Activated T-helper 9 cell treated with anti-CD3 and anti-CD28 coated beads, Interleukin-2, amount 50 U/mL, for 16 hours (primary cell): ENCODE measurements around the gene C14orf93.
A peak's percentile ranks its signal among the peaks of the same experiment; 100 is the strongest.
"Not testable (repeated sequence)": the region's sequence is repeated elsewhere in the genome, so short reads cannot be mapped to it uniquely, and the experiment has no call there.

Experiments used
- DNase-seq: peaks from one replicate; pipeline ENCODE4 v3.0.0-alpha.2; 2020; ENCODE audit warnings: low read depth

C14orf93 gene

GRCh38 chr14:23020143-23021128 lies 10.5 kb upstream of the C14orf93 start:
- DNase-seq = no peak

- no peak for DNase-seq
These were observed 8.2 kb upstream of the C14orf93 start for GRCh38 chr14:23018107-23018506.

- DNase-seq = no peak
These were observed 7.1 kb upstream of the C14orf93 start for GRCh38 chr14:23017091-23017490.

- no peak for DNase-seq
These were observed 5.7 kb upstream of the C14orf93 start for GRCh38 chr14:23015618-23016017.

GRCh38 chr14:23013749-23014054 lies 3.8 kb upstream of the C14orf93 start:
- DNase-seq = not testable (repeated sequence)

GRCh38 chr14:23013054-23013748 lies 3.3 kb upstream of the C14orf93 start:
- no peak for DNase-seq

- DNase-seq = no peak
These were observed 432 bp downstream of the C14orf93 start for GRCh38 chr14:23009483-23009938.

- no peak for DNase-seq
These were observed 1.1 kb downstream of the C14orf93 start for GRCh38 chr14:23008831-23009230.

- DNase-seq = peak; percentile 96
These were observed 3.2 kb downstream of the C14orf93 start for GRCh38 chr14:23006544-23007419.

GRCh38 chr14:23006188-23006534 lies 3.8 kb downstream of the C14orf93 start:
- no peak for DNase-seq

GRCh38 chr14:23005451-23006187 lies 4.3 kb downstream of the C14orf93 start:
- no peak for DNase-seq

- DNase-seq = not testable (repeated sequence)
These were observed 5.7 kb downstream of the C14orf93 start for GRCh38 chr14:23004274-23004673.

GRCh38 chr14:23002592-23002991 lies 7.4 kb downstream of the C14orf93 start:
- DNase-seq = no peak

- DNase-seq = no peak
These were observed 9.1 kb downstream of the C14orf93 start for GRCh38 chr14:23000860-23001259.

- no peak for DNase-seq
These were observed 11.5 kb downstream of the C14orf93 start for GRCh38 chr14:22998329-22999012.

GRCh38 chr14:22997676-22998323 lies 12.1 kb downstream of the C14orf93 start:
- DNase-seq = no peak

- DNase-seq = no peak
These were observed 12.9 kb downstream of the C14orf93 start for GRCh38 chr14:22996768-22997654.

- DNase-seq = no peak
These were observed 13.9 kb downstream of the C14orf93 start for GRCh38 chr14:22995889-22996625.
